ENCODE results near the gene SLC22A17. TPM values are rescaled to one million over a fixed set of nuclear protein-coding genes. Genes with fewer than 3 reads are reported as not detected.

Gene SLC22A17
- total and polyA plus RNA-seq, 7 donors, result 0.60 to 38.8 (median 18.1) TPM

DNA sequence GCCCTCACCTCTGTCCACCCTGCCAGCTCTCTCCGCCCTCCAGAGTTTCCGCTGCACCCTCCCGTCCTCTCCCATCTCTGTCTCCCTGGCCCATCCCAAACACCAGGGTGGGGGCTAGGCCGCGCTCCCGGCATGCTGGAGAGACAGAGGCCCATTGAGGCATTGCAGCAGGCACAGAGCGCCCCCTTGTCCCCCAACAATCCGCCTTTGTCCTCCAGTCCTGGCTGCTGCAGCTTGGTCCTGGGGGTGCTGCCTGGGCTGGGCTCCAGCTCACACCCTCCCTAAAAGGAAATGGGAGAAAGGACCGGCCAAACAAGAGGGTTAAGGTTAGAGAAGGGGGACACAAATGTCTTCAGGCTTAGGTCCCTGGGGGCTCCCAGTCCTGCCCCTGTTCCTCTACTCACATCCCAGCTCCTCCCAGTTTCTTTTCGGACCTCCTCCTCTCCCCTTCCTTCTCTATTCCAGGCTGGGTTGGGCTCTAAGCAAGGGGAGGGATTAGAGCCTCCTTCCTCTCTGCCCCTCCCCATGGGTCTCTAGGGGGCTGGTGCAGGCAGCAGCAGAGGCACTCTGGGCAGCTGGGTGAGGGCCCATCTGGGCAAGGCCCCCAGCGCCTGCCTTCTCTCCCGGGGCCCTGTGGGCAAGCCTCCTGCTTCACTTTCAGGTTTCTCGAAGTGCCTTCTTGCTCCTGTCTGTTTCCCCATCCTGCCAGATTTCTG lies 24.0 kb upstream of the SLC22A17 start, which contains the start of gene CMTM5:
TSS of gene CMTM5 (plus strand) at position 565 of the 716 bp plus-strand sequence. CDS start 206 bp downstream, outside the sequence.
- no peaks in the 10 kb centered on the region for H3K36me3 ChIP-seq
- TF ChIP-seq EP300 (IDR thresholded peaks at IDR 0.05) (no peak), POLR2AphosphoS5 (IDR thresholded peaks at IDR 0.05) (peak in 1 of 4 donors; percentile 43)
- H3K27me3 ChIP-seq, result no peaks in the 10 kb centered on the region
- peak; percentile 80 for DNase-seq
- WGBS, 2 donors, result 67 to 72% methylated on average over 13 of the region's 13 CpGs
- H3K4me3 ChIP-seq, result peak within 1 kb of the TSS in 3 of 4 donors; percentile 10 to 29 (median 13)
- intact Hi-C loops (cut with DNase I), result no loop called here
- no peaks in the 10 kb centered on the region for H3K9me3 ChIP-seq
- peak within 1 kb of the TSS; percentile 25 to 63 (median 36) for H3K27ac ChIP-seq
- H3K4me1 ChIP-seq, result no peaks in the 10 kb centered on the region

- no peaks in the 10 kb centered on the region for H3K27me3 ChIP-seq
- intact Hi-C loops (cut with DNase I), result no loop called here
- DNase-seq, result no peak
- H3K27ac ChIP-seq, result peak overlapping the region in 2 of 4 donors; percentile 14 to 63
- 88 to 89% methylated on average over 21 of the region's 21 CpGs for WGBS, 2 donors
- no peak overlapping the region for H3K4me3 ChIP-seq
- H3K4me1 ChIP-seq, result no peaks in the 10 kb centered on the region
- H3K9me3 ChIP-seq, result no peaks in the 10 kb centered on the region
- H3K36me3 ChIP-seq, result no peaks in the 10 kb centered on the region
- TF ChIP-seq POLR2A (IDR thresholded peaks at IDR 0.05) (no peak), EP300 (IDR thresholded peaks at IDR 0.05) (no peak), POLR2AphosphoS5 (IDR thresholded peaks at IDR 0.05) (no peak)
- TF ChIP-seq, protein P1, sequence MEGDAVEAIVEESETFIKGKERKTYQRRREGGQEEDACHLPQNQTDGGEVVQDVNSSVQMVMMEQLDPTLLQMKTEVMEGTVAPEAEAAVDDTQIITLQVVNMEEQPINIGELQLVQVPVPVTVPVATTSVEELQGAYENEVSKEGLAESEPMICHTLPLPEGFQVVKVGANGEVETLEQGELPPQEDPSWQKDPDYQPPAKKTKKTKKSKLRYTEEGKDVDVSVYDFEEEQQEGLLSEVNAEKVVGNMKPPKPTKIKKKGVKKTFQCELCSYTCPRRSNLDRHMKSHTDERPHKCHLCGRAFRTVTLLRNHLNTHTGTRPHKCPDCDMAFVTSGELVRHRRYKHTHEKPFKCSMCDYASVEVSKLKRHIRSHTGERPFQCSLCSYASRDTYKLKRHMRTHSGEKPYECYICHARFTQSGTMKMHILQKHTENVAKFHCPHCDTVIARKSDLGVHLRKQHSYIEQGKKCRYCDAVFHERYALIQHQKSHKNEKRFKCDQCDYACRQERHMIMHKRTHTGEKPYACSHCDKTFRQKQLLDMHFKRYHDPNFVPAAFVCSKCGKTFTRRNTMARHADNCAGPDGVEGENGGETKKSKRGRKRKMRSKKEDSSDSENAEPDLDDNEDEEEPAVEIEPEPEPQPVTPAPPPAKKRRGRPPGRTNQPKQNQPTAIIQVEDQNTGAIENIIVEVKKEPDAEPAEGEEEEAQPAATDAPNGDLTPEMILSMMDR (IDR thresholded peaks at IDR 0.05), result no peak
Observed at GRCh38 chr14:23375527-23376251, 23.0 kb upstream of the SLC22A17 start.

GRCh38 chr14:23373041-23373440 lies 20.4 kb upstream of the SLC22A17 start:
- TF ChIP-seq EP300 (IDR thresholded peaks at IDR 0.05) (no peak), POLR2A (IDR thresholded peaks at IDR 0.05) (no peak), POLR2AphosphoS5 (IDR thresholded peaks at IDR 0.05) (no peak)
- TF ChIP-seq, protein P1 (IDR thresholded peaks at IDR 0.05), result no peak
- H3K9me3 ChIP-seq, result no peaks in the 10 kb centered on the region
- no peaks in the 10 kb centered on the region for H3K4me1 ChIP-seq
- H3K36me3 ChIP-seq, result no peaks in the 10 kb centered on the region
- no peak overlapping the region for H3K4me3 ChIP-seq
- no peak overlapping the region for H3K27ac ChIP-seq
- intact Hi-C loops (cut with DNase I), result no loop called here
- no peaks in the 10 kb centered on the region for H3K27me3 ChIP-seq
- DNase-seq, result no peak
- 89% methylated on average over 3 of the region's 3 CpGs for WGBS, 2 donors

- H3K36me3 ChIP-seq, result no peaks in the 10 kb centered on the region
- no peaks in the 10 kb centered on the region for H3K4me1 ChIP-seq
- no peak for DNase-seq
- no peaks in the 10 kb centered on the region for H3K9me3 ChIP-seq
- H3K27me3 ChIP-seq, result no peaks in the 10 kb centered on the region
- no peak within 1 kb of the TSS for H3K27ac ChIP-seq
- H3K4me3 ChIP-seq, result no peak within 1 kb of the TSS
- TF ChIP-seq, protein P1 (IDR thresholded peaks at IDR 0.05), result no peak
- no peak for TF ChIP-seq POLR2AphosphoS5 (IDR thresholded peaks at IDR 0.05)
- no peak for TF ChIP-seq EP300 (IDR thresholded peaks at IDR 0.05)
- no peak for TF ChIP-seq POLR2A (IDR thresholded peaks at IDR 0.05)
- intact Hi-C loops (cut with DNase I), result no loop called here
- WGBS, 2 donors, result 66 to 81% methylated on average over 2 of the region's 2 CpGs
Observed at GRCh38 chr14:23372509-23372908, 19.8 kb upstream of the SLC22A17 start, which contains the start of gene IL25. IL25 (plus strand) TSS chr14:23372809.

- H3K36me3 ChIP-seq, result no peaks in the 10 kb centered on the region
- no peaks in the 10 kb centered on the region for H3K9me3 ChIP-seq
- TF ChIP-seq EP300 (IDR thresholded peaks at IDR 0.05) (no peak), POLR2A (IDR thresholded peaks at IDR 0.05) (no peak), POLR2AphosphoS5 (IDR thresholded peaks at IDR 0.05) (no peak)
- TF ChIP-seq, protein P1 (IDR thresholded peaks at IDR 0.05), result no peak
- H3K27me3 ChIP-seq, result no peaks in the 10 kb centered on the region
- no peak overlapping the region for H3K4me3 ChIP-seq
- no peak overlapping the region for H3K27ac ChIP-seq
- H3K4me1 ChIP-seq, result peaks cover 0 to 6% (median 2%) of the 10 kb centered on the region in 4 donors
- WGBS, 2 donors, result 84 to 92% methylated on average over 1 of the region's 1 CpG
- no peak for DNase-seq
- intact Hi-C loops (cut with DNase I), result no loop called here
Observed at GRCh38 chr14:23371865-23372264, 19.2 kb upstream of the SLC22A17 start.

Data from sigmoid colon (tissue), 7 donors.